HepG2 (cell line): Measurements from ENCODE around the gene SHISAL1. TPM values are rescaled to one million over a fixed set of nuclear protein-coding genes. Genes with fewer than 3 reads are reported as not detected.

Experiments used
- CSRNP2 ChIP-seq: sonication (generic); formaldehyde crosslinking; conservative IDR thresholded peaks from 2 replicates; pipeline ENCODE4 v1.8.0; 2022; ENCODE audit warnings: low read depth, missing genetic modification reagents
- EZH2 ChIP-seq: conservative IDR thresholded peaks from 2 replicates; pipeline ENCODE4 v1.6.1; 2012; ENCODE audit warnings: mild to moderate bottlenecking, low read depth, low read length, moderate library complexity
- HDAC1 ChIP-seq: sonication (generic); formaldehyde crosslinking; IDR thresholded peaks from 2 replicates; pipeline ENCODE4 v1.5.1; 2020; ENCODE audit warnings: mild to moderate bottlenecking, missing genetic modification reagents
- IRF2 ChIP-seq: IDR thresholded peaks from 2 replicates; pipeline ENCODE4 v1.6.1; 2018; ENCODE audit warnings: missing genetic modification reagents, missing compliant biosample characterization
- SKI ChIP-seq: fragments of 450-650 bp; IDR thresholded peaks from one replicate; pipeline ENCODE4 v1.6.1; 2018; ENCODE audit warnings: mild to moderate bottlenecking; ENCODE audit not compliant: partially characterized antibody
- ZGPAT ChIP-seq: IDR thresholded peaks from 2 replicates; pipeline ENCODE4 v1.6.1; 2016; ENCODE audit warnings: mild to moderate bottlenecking
- ZNF512 ChIP-seq: sonication (generic); formaldehyde crosslinking; IDR thresholded peaks from 2 replicates; pipeline ENCODE4 v1.4.0; 2020; ENCODE audit warnings: mild to moderate bottlenecking, missing genetic modification reagents
- ZNF737 ChIP-seq: sonication (generic); formaldehyde crosslinking; IDR thresholded peaks from 2 replicates; pipeline ENCODE4 v1.5.0; 2020; ENCODE audit warnings: missing genetic modification reagents, mild to moderate bottlenecking, borderline replicate concordance
- ZNF792 ChIP-seq: IDR thresholded peaks from 2 replicates; pipeline ENCODE4 v1.6.1; 2016
- polyA plus RNA-seq, 8 experiments: library from polyadenylated mRNA; depleted of rRNA in 3 of 8; stranded (reverse) in 7 of 8; unstranded in 1 of 8; fragments of >200 nt; fragmentation: Illumina TruSeq in 4 of 8; extraction: Trizol in 4 of 8; gene quantifications; 2 replicates each; pipeline versions ENCODE4 v1.2.1 to v1.2.3, GENCODE V29; 2011 to 2016; ENCODE audit warnings: low read depth in 4 of 8, missing spikeins in 1 of 8, mixed read lengths in 1 of 8; ENCODE audit not compliant: insufficient read depth in 1 of 8
- total RNA-seq, 5 experiments: library from RNA; depleted of rRNA; stranded (reverse); fragments of >200 nt; fragmentation: Illumina TruSeq; extraction: Trizol; gene quantifications; 2 replicates each; pipeline ENCODE4 v1.2.3, GENCODE V29; 2016; ENCODE audit warnings: low read depth in 1 of 5

SHISAL1 gene
- total and polyA plus RNA-seq, 2 of the 13 experiments (the other 11 are each of a cell fraction or from before 2014, with no cell fraction given) = not detected

- no peak for TF ChIP-seq IRF2 (CRISPR knock-in tag)
- 0 out of 2 replicates have a peak, but pooled peaks have one; percentile 42 for TF ChIP-seq ZNF512 (CRISPR knock-in tag)
- no peak for TF ChIP-seq SKI
- TF ChIP-seq CSRNP2 (CRISPR knock-in tag) = no peak
- TF ChIP-seq EZH2 = peak; percentile 85; the same call in 1 of the 2 replicates
- no peak for TF ChIP-seq ZNF737
- no peak for TF ChIP-seq ZGPAT (CRISPR knock-in tag)
- TF ChIP-seq HDAC1 (CRISPR knock-in tag) = no peak
- TF ChIP-seq ZNF792 (CRISPR knock-in tag) = no peak
Measured at GRCh38 chr22:44331881-44332714, 19.3 kb upstream of the SHISAL1 start (continued).
